Neural cell (in vitro differentiated cells): ENCODE measurements around the gene TLR2. TPM values are rescaled to one million over a fixed set of nuclear protein-coding genes. Genes with fewer than 3 reads are reported as not detected.
A peak's percentile ranks its signal among the peaks of the same experiment; 100 is the strongest.

Experiments used
- H2AFZ ChIP-seq: fragments of 200-600, 300-800 bp; sonication (generic), shearing (Covaris generic); 2 replicates; pipeline ENCODE4 v1.6.0; 2014; ENCODE audit warnings: low read depth, mild to moderate bottlenecking, antibody characterized with exemption, low read length, moderate library complexity
- H3F3A ChIP-seq: fragments of 200-600 bp; shearing (Covaris generic); 2 replicates; pipeline ENCODE4 v1.6.1; 2016; ENCODE audit warnings: mild to moderate bottlenecking, moderate library complexity, mixed read lengths, antibody characterized with exemption, low read length; ENCODE audit not compliant: insufficient read depth, poor library complexity, severe bottlenecking
- H3K27ac ChIP-seq: fragments of 200-600, 300-800 bp; sonication (generic), shearing (Covaris generic); 2 replicates; pipeline ENCODE4 v1.5.1; 2014; ENCODE audit warnings: mild to moderate bottlenecking, low read length, moderate library complexity
- H3K27me3 ChIP-seq: fragments of 300-800, 200-600 bp; sonication (generic), shearing (Covaris generic); 2 replicates; pipeline ENCODE4 v1.6.0; 2014; ENCODE audit warnings: mild to moderate bottlenecking, low read depth, low read length, moderate library complexity; ENCODE audit not compliant: insufficient read depth
- H3K36me3 ChIP-seq: fragments of 300-800, 200-600 bp; sonication (generic), shearing (Covaris generic); 2 replicates; pipeline ENCODE4 v1.5.1; 2014; ENCODE audit warnings: mild to moderate bottlenecking, antibody characterized with exemption, low read length, moderate library complexity; ENCODE audit not compliant: insufficient read depth
- H3K4me2 ChIP-seq: fragments of 300-800, 200-600 bp; sonication (generic), shearing (Covaris generic); 2 replicates; pipeline ENCODE4 v1.6.0; 2014; ENCODE audit warnings: mild to moderate bottlenecking, low read length
- H3K4me3 ChIP-seq: fragments of 300-800, 200-600 bp; sonication (generic), shearing (Covaris generic); 2 replicates; pipeline ENCODE4 v1.5.1; 2014; ENCODE audit warnings: mild to moderate bottlenecking, low read length, moderate library complexity
- H3K79me2 ChIP-seq: fragments of 200-600 bp; shearing (Covaris generic); replicated peaks from 2 replicates; pipeline ENCODE4 v1.6.0; 2014; ENCODE audit warnings: mild to moderate bottlenecking, low read length, moderate library complexity; ENCODE audit not compliant: insufficient read depth
- H3K9ac ChIP-seq: fragments of 300-800, 200-600 bp; sonication (generic), shearing (Covaris generic); 2 replicates; pipeline ENCODE4 v1.6.1; 2016; ENCODE audit warnings: mild to moderate bottlenecking, low read length, mixed read lengths
- H3K9me2 ChIP-seq: fragments of 200-600 bp; shearing (Covaris generic); 2 replicates; pipeline ENCODE4 v1.6.1; 2016; ENCODE audit warnings: mild to moderate bottlenecking, low read length, mixed read lengths; ENCODE audit not compliant: insufficient read depth
- H3K9me3 ChIP-seq: fragments of 200-600, 300-800 bp; sonication (generic), shearing (Covaris generic); 2 replicates; pipeline ENCODE4 v1.6.1; 2016; ENCODE audit warnings: mild to moderate bottlenecking, mixed run types, low read length, moderate library complexity, mixed read lengths
- H4K20me1 ChIP-seq: fragments of 200-600 bp; shearing (Covaris generic); 2 replicates; pipeline ENCODE4 v1.6.1; 2016; ENCODE audit warnings: mild to moderate bottlenecking, mixed run types; ENCODE audit not compliant: insufficient read depth
- CTCF ChIP-seq: fragments of 450-650 bp; IDR thresholded peaks from 2 replicates; pipeline ENCODE4 v1.5.1; 2014; ENCODE audit warnings: antibody characterized with exemption, mild to moderate bottlenecking, moderate library complexity; ENCODE audit not compliant: poor library complexity, severe bottlenecking
- EP300 ChIP-seq: fragments of 450-650 bp; conservative IDR thresholded peaks from 2 replicates; pipeline ENCODE4 v1.6.1; 2014; ENCODE audit warnings: antibody characterized with exemption, mild to moderate bottlenecking, moderate library complexity; ENCODE audit not compliant: poor library complexity, severe bottlenecking
- EZH2 ChIP-seq: fragments of 200-600, 300-800 bp; shearing (Covaris generic), sonication (generic); IDR thresholded peaks from 2 replicates; pipeline ENCODE4 v1.6.1; 2014; ENCODE audit warnings: antibody characterized with exemption, low read length, borderline replicate concordance, mild to moderate bottlenecking; ENCODE audit not compliant: insufficient read depth, poor library complexity, severe bottlenecking
- MXI1 ChIP-seq: fragments of 450-650 bp; conservative IDR thresholded peaks from 2 replicates; pipeline ENCODE4 v1.6.1; 2014; ENCODE audit warnings: antibody characterized with exemption, mild to moderate bottlenecking; ENCODE audit not compliant: poor library complexity, severe bottlenecking
- POLR2AphosphoS5 ChIP-seq: IDR thresholded peaks from 2 replicates; pipeline ENCODE4 v1.6.1; 2012
- RAD21 ChIP-seq: fragments of 450-650 bp; conservative IDR thresholded peaks from 2 replicates; pipeline ENCODE4 v1.6.1; 2014; ENCODE audit warnings: antibody characterized with exemption, mild to moderate bottlenecking, moderate library complexity
- REST ChIP-seq: IDR thresholded peaks from 2 replicates; pipeline ENCODE4 v1.6.1; 2012; ENCODE audit warnings: borderline replicate concordance
- SMC3 ChIP-seq: fragments of 450-650 bp; conservative IDR thresholded peaks from 2 replicates; pipeline ENCODE4 v1.6.1; 2014; ENCODE audit warnings: antibody characterized with exemption, mild to moderate bottlenecking, moderate library complexity; ENCODE audit not compliant: poor library complexity
- TAF1 ChIP-seq: IDR thresholded peaks from 2 replicates; pipeline ENCODE4 v1.6.1; 2012; ENCODE audit warnings: low read depth
- polyA plus RNA-seq: library from polyadenylated mRNA; depleted of rRNA; stranded (reverse); fragments of >200 nt; gene quantifications from 2 replicates; pipeline ENCODE4 v1.2.3, GENCODE V29; 2014

The TLR2 gene
- polyA plus RNA-seq, 1 donor from 2014 or later, result not detected

DNA sequence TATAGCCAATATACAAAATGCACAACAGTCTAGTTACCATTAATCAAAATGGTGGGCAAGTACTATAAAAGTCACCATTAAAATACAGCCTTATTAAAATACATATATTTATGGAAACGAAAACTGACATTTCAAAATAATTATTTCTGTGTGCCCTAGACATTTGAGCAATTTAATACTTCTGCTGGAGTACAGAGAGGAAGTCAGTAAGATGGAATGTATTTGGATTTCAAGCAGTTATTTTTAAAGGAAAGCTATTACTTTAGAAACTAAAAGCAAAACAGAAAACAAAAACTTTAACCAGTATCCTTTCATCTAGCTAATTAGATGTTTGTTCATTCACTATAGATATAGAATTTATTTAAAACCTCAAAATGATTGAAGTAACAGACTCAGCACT is 37.8 kb upstream of the TLR2 start:
- Histone ChIP-seq H3F3A (no peaks in the 10 kb centered on the region), H3K79me2 (no peaks in the 10 kb centered on the region), H3K4me3 (no peak overlapping the region), H3K27ac (no peak overlapping the region), H3K4me2 (no peak overlapping the region), H3K9me3 (no peaks in the 10 kb centered on the region), H3K36me3 (no peaks in the 10 kb centered on the region), H3K9me2 (no peaks in the 10 kb centered on the region), H3K27me3 (no peaks in the 10 kb centered on the region), H2AFZ (no peak overlapping the region), H3K9ac (no peak overlapping the region), H4K20me1 (no peaks in the 10 kb centered on the region)
- TF ChIP-seq EP300, result no peak

DNA sequence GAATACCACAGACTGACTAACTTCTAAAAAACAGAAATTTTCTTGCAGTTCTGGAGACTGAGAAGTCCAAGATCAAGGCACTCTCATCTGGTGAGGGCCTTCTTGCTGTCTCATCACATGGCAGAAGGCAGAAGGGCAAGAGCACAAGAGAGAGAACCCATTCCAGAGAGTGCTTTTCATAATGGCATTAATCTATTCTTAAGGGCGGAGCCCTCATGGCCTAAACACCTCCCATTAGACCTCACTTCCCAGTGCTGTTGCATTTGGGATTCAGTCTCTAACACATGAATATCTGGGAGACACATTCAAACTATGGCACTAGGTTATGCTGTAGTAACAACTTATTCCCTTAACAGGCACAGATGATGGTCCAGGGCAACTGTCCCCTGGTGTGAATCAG is 37.1 kb upstream of the TLR2 start:
- no peaks in the 10 kb centered on the region for H3K36me3 ChIP-seq
- no peaks in the 10 kb centered on the region for H4K20me1 ChIP-seq
- no peak overlapping the region for H2AFZ ChIP-seq
- no peaks in the 10 kb centered on the region for H3K79me2 ChIP-seq
- no peaks in the 10 kb centered on the region for H3K9me3 ChIP-seq
- no peak overlapping the region for H3K27ac ChIP-seq
- H3K4me3 ChIP-seq, result no peak overlapping the region
- no peak overlapping the region for H3K4me2 ChIP-seq
- no peak overlapping the region for H3K9ac ChIP-seq
- no peaks in the 10 kb centered on the region for H3K27me3 ChIP-seq
- TF ChIP-seq MXI1 (no peak), RAD21 (no peak), SMC3 (no peak), CTCF (no peak), TAF1 (no peak), REST (no peak), POLR2AphosphoS5 (no peak), EP300 (no peak), EZH2 (no peak)
- H3F3A ChIP-seq, result no peaks in the 10 kb centered on the region
- H3K9me2 ChIP-seq, result no peaks in the 10 kb centered on the region

DNA sequence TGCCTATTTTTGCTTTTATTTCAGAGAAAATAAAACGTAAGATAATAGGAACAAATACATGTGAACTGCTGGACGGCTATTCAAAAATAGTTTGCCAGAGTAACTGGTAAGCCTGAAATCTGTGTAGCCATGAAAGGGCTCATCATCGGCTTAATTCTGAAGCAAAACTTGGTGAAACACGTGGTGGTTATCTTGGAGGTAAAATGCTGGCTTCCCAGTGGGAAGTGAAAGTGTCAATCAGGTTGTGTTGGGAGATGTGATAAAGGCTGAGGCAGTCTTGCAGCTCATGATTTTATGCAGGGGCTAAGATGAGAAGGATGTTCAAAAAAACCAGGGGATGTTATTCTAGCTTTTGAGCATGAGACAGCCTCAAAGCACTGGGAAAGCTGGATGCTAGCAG is 36.1 kb upstream of the TLR2 start:
- Histone ChIP-seq H3K27ac (no peak overlapping the region), H3K79me2 (no peaks in the 10 kb centered on the region)

More for the DNA sequence above, 36.1 kb upstream of the TLR2 start:
- Histone ChIP-seq H3K27me3 (no peaks in the 10 kb centered on the region), H3K36me3 (no peaks in the 10 kb centered on the region), H4K20me1 (no peaks in the 10 kb centered on the region), H3K9ac (no peak overlapping the region), H2AFZ (no peak overlapping the region), H3K4me3 (peak overlapping the region; percentile 21), H3K9me2 (no peaks in the 10 kb centered on the region), H3K4me2 (no peak overlapping the region), H3F3A (no peaks in the 10 kb centered on the region), H3K9me3 (no peaks in the 10 kb centered on the region)
- TF ChIP-seq MXI1 (no peak), REST (no peak), SMC3 (no peak), TAF1 (no peak), CTCF (no peak), EZH2 (no peak), EP300 (no peak), POLR2AphosphoS5 (no peak)
